Measurements from ENCODE around the gene ATG16L1.

The ATG16L1 gene

DNA sequence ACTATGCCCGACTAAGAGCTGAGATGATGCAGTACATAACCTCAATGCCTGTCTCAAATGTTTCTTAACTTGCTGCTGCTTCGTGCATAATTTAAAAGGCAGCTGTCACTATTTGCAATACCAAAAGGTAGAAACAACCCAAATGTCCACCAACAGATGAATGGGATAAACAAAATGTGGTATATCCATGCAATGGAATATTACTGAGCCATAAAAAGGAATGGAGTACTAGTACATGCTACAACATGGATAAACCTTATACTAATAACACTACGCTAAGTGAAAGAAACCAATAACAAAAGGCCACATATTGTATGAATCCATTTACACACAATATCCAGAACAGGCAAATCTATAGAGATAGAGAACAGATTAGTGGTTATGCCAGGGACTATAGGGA lies 89.8 kb downstream of the ATG16L1 start:
- H3K4me3 ChIP-seq (ENCODE audit: low read depth, low read length, poor library complexity, severe bottlenecking): no peak overlapping the region
- TF ChIP-seq, protein P1, sequence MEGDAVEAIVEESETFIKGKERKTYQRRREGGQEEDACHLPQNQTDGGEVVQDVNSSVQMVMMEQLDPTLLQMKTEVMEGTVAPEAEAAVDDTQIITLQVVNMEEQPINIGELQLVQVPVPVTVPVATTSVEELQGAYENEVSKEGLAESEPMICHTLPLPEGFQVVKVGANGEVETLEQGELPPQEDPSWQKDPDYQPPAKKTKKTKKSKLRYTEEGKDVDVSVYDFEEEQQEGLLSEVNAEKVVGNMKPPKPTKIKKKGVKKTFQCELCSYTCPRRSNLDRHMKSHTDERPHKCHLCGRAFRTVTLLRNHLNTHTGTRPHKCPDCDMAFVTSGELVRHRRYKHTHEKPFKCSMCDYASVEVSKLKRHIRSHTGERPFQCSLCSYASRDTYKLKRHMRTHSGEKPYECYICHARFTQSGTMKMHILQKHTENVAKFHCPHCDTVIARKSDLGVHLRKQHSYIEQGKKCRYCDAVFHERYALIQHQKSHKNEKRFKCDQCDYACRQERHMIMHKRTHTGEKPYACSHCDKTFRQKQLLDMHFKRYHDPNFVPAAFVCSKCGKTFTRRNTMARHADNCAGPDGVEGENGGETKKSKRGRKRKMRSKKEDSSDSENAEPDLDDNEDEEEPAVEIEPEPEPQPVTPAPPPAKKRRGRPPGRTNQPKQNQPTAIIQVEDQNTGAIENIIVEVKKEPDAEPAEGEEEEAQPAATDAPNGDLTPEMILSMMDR (IDR thresholded peaks at IDR 0.05; ENCODE audit: low read length): no peak
- TF ChIP-seq EZH2 (IDR thresholded peaks at IDR 0.05; ENCODE audit: borderline replicate concordance, low read length): no peak

DNA sequence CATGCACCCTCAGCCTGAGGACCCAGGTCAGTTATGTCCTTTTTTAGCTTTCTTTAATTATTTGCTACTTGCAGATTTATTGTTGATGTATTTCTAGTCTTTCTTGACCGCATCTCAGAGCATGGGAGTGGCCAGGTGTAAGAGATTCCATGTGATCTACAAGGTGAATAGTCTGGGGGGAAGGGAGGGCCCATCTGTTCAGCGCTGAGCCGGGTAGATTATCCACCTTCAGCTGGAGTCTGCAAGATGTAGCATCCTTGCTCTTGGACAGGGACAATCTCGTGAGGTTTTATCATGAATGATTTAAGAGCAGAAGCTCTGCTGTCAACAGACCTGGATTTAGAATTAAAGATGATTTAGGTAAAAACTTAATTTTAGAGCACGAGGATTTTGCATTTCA lies 90.8 kb downstream of the ATG16L1 start:
- Histone ChIP-seq H3K9me2 (ENCODE audit: low read depth, low read length) (no peaks in the 10 kb centered on the region), H3K9me3 (ENCODE audit: low read length) (no peaks in the 10 kb centered on the region), H3K27me3 (ENCODE audit: insufficient read depth, low read length) (peaks cover 3% of the 10 kb centered on the region; the same call in 1 of the 2 replicates), H3K79me2 (ENCODE audit: insufficient read depth, low read length) (no peaks in the 10 kb centered on the region), H3K27ac (ENCODE audit: low read depth, low read length, poor library complexity, severe bottlenecking) (no peak overlapping the region), H3K4me1 (ENCODE audit: insufficient read depth, low read length, severe bottlenecking) (no peaks in the 10 kb centered on the region), H3K4me2 (ENCODE audit: low read length) (no peak overlapping the region), H3K9ac (ENCODE audit: low read length) (no peak overlapping the region), H3K4me3 (ENCODE audit: low read depth, low read length, poor library complexity, severe bottlenecking) (no peak overlapping the region), H3F3A (ENCODE audit: insufficient read depth, low read length) (no peaks in the 10 kb centered on the region), H2AFZ (ENCODE audit: low read length) (no peak overlapping the region), H3K36me3 (ENCODE audit: insufficient read depth, low read length) (no peaks in the 10 kb centered on the region), H4K20me1 (ENCODE audit: insufficient read depth, low read length) (no peaks in the 10 kb centered on the region)
- TF ChIP-seq, protein P1 (IDR thresholded peaks at IDR 0.05; ENCODE audit: low read length): no peak
- no peak for TF ChIP-seq EZH2 (IDR thresholded peaks at IDR 0.05; ENCODE audit: borderline replicate concordance, low read length)

More for the DNA sequence above, 89.8 kb downstream of the ATG16L1 start:
- Histone ChIP-seq H3K9me2 (ENCODE audit: low read depth, low read length) (no peaks in the 10 kb centered on the region), H3K27me3 (ENCODE audit: insufficient read depth, low read length) (peaks cover 3% of the 10 kb centered on the region; the same call in 1 of the 2 replicates), H3F3A (ENCODE audit: insufficient read depth, low read length) (no peaks in the 10 kb centered on the region), H3K9ac (ENCODE audit: low read length) (no peak overlapping the region), H3K9me3 (ENCODE audit: low read length) (no peaks in the 10 kb centered on the region), H3K27ac (ENCODE audit: low read depth, low read length, poor library complexity, severe bottlenecking) (no peak overlapping the region), H3K36me3 (ENCODE audit: insufficient read depth, low read length) (no peaks in the 10 kb centered on the region), H3K79me2 (ENCODE audit: insufficient read depth, low read length) (no peaks in the 10 kb centered on the region), H3K4me1 (ENCODE audit: insufficient read depth, low read length, severe bottlenecking) (no peaks in the 10 kb centered on the region), H2AFZ (ENCODE audit: low read length) (no peak overlapping the region), H3K4me2 (ENCODE audit: low read length) (no peak overlapping the region), H4K20me1 (ENCODE audit: insufficient read depth, low read length) (no peaks in the 10 kb centered on the region)

DNA sequence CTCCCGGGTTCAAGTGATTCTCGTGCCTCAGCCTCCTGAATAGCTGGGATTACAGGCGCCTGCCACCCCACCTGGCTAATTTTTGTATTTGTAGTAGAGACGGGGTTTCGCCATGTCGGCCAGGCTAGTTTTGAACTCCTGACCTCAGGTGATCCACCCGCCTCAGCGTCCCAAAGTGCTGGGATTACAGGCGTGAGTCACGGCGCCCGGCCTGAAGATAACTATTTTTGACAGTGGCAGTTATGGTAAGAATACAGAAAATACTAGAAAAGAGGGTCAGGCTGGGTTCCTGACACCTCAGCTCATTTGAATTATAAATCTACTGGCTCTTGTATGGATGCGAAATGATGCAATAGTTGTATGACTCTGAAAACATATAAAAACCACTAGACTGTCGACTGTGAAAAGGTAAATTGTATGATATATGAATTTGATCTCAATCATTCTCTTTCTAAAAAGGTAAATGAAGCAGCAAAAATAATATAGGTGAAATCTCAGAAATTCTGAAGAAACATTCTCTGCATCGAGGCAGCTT lies 91.8 kb downstream of the ATG16L1 start:
- Histone ChIP-seq H3K4me3 (ENCODE audit: low read depth, low read length, poor library complexity, severe bottlenecking) (no peak overlapping the region), H3K4me2 (ENCODE audit: low read length) (no peak overlapping the region), H3K4me1 (ENCODE audit: insufficient read depth, low read length, severe bottlenecking) (no peaks in the 10 kb centered on the region), H3K9me3 (ENCODE audit: low read length) (no peaks in the 10 kb centered on the region), H3K9me2 (ENCODE audit: low read depth, low read length) (no peaks in the 10 kb centered on the region), H3K79me2 (ENCODE audit: insufficient read depth, low read length) (no peaks in the 10 kb centered on the region), H3K27me3 (ENCODE audit: insufficient read depth, low read length) (peaks cover 3% of the 10 kb centered on the region; the same call in 1 of the 2 replicates), H3K27ac (ENCODE audit: low read depth, low read length, poor library complexity, severe bottlenecking) (no peak overlapping the region), H3K36me3 (ENCODE audit: insufficient read depth, low read length) (no peaks in the 10 kb centered on the region), H4K20me1 (ENCODE audit: insufficient read depth, low read length) (no peaks in the 10 kb centered on the region), H2AFZ (ENCODE audit: low read length) (no peak overlapping the region), H3K9ac (ENCODE audit: low read length) (no peak overlapping the region), H3F3A (ENCODE audit: insufficient read depth, low read length) (no peaks in the 10 kb centered on the region)
- TF ChIP-seq EZH2 (IDR thresholded peaks at IDR 0.05; ENCODE audit: borderline replicate concordance, low read length): no peak
- TF ChIP-seq, protein P1 (IDR thresholded peaks at IDR 0.05; ENCODE audit: low read length): no peak

All from OCI-LY1 (cell line).